Loucy (cell line): ENCODE measurements around the gene IGF2BP2.

Source experiments
- H2AFZ ChIP-seq: fragments of 200-600 bp; sonication (generic); 2 replicates; pipeline ENCODE4 v1.6.0; 2016; ENCODE audit warnings: antibody characterized with exemption, mild to moderate bottlenecking, low read length, moderate library complexity
- H3F3A ChIP-seq: fragments of 200-600 bp; 2 replicates; pipeline ENCODE4 v1.6.0; 2016; ENCODE audit warnings: antibody characterized with exemption, low read depth, mild to moderate bottlenecking
- H3K27me3 ChIP-seq: fragments of 200-600 bp; sonication (generic); 2 replicates; pipeline ENCODE4 v1.6.1; 2014; ENCODE audit warnings: low read length, mild to moderate bottlenecking; ENCODE audit not compliant: insufficient read depth, poor library complexity, severe bottlenecking
- H3K36me3 ChIP-seq: fragments of 200-600 bp; sonication (generic); 2 replicates; pipeline ENCODE4 v1.6.1; 2016; ENCODE audit warnings: low read length; ENCODE audit not compliant: insufficient read depth
- H3K4me1 ChIP-seq: fragments of 200-600 bp; sonication (generic); 2 replicates; pipeline ENCODE4 v1.5.1; 2014; ENCODE audit warnings: low read length, mild to moderate bottlenecking; ENCODE audit not compliant: insufficient read depth, poor library complexity, severe bottlenecking
- H3K4me2 ChIP-seq: fragments of 200-600 bp; sonication (generic); 2 replicates; pipeline ENCODE4 v1.6.0; 2014; ENCODE audit warnings: antibody characterized with exemption, low read length, low read depth, mild to moderate bottlenecking; ENCODE audit not compliant: poor library complexity, severe bottlenecking
- H3K4me3 ChIP-seq: fragments of 200-600 bp; sonication (generic); 2 replicates; pipeline ENCODE4 v1.5.1; 2014; ENCODE audit warnings: low read length, mild to moderate bottlenecking, mixed read lengths; ENCODE audit not compliant: poor library complexity, severe bottlenecking
- H3K79me2 ChIP-seq: fragments of 200-600 bp; sonication (generic); 2 replicates; pipeline ENCODE4 v1.6.1; 2014; ENCODE audit warnings: low read length; ENCODE audit not compliant: insufficient read depth
- H3K9ac ChIP-seq: fragments of 200-600 bp; sonication (generic); 2 replicates; pipeline ENCODE4 v1.6.0; 2014; ENCODE audit warnings: mild to moderate bottlenecking, low read depth, low read length, moderate library complexity; ENCODE audit not compliant: poor library complexity, severe bottlenecking
- H3K9me2 ChIP-seq: fragments of 200-600 bp; sonication (generic); replicated peaks from 2 replicates; pipeline ENCODE4 v1.6.1; 2016; ENCODE audit warnings: low read depth, low read length, mixed read lengths
- H3K9me3 ChIP-seq: fragments of 200-600 bp; sonication (generic); 2 replicates; pipeline ENCODE4 v1.6.1; 2014; ENCODE audit warnings: mild to moderate bottlenecking, antibody characterized with exemption, low read length, low read depth; ENCODE audit not compliant: insufficient read depth
- H4K20me1 ChIP-seq: fragments of 200-600 bp; sonication (generic); 2 replicates; pipeline ENCODE4 v1.6.0; 2014; ENCODE audit warnings: antibody characterized with exemption, low read length, mild to moderate bottlenecking; ENCODE audit not compliant: insufficient read depth, poor library complexity, severe bottlenecking
- CTCF ChIP-seq: fragments of 200-600 bp; sonication (generic); conservative IDR thresholded peaks from 2 replicates; pipeline ENCODE4 v1.5.1; 2014; ENCODE audit warnings: mild to moderate bottlenecking, antibody characterized with exemption, low read length
- EZH2phosphoT487 ChIP-seq: fragments of 200-600 bp; IDR thresholded peaks from 2 replicates; pipeline ENCODE4 v1.6.1; 2018; ENCODE audit warnings: antibody characterized with exemption, mild to moderate bottlenecking, moderate library complexity, borderline replicate concordance

Gene IGF2BP2

GRCh38 chr3:185866995-185867394 lies 42.2 kb upstream of the IGF2BP2 start:
- H3K9me3 ChIP-seq, result no peaks in the 10 kb centered on the region
- no peaks in the 10 kb centered on the region for H4K20me1 ChIP-seq
- no peaks in the 10 kb centered on the region for H3K36me3 ChIP-seq
- no peak for TF ChIP-seq CTCF
- TF ChIP-seq EZH2phosphoT487, result no peak
- no peaks in the 10 kb centered on the region for H3K9me2 ChIP-seq
- H3K9ac ChIP-seq, result no peak overlapping the region
- no peaks in the 10 kb centered on the region for H3K4me1 ChIP-seq
- no peak overlapping the region for H3K4me3 ChIP-seq
- H2AFZ ChIP-seq, result no peak overlapping the region
- H3K27me3 ChIP-seq, result no peaks in the 10 kb centered on the region
- H3F3A ChIP-seq, result no peaks in the 10 kb centered on the region
- no peak overlapping the region for H3K4me2 ChIP-seq
- H3K79me2 ChIP-seq, result no peaks in the 10 kb centered on the region

GRCh38 chr3:185866555-185866954 lies 41.7 kb upstream of the IGF2BP2 start:
- no peaks in the 10 kb centered on the region for H3K9me2 ChIP-seq

DNA sequence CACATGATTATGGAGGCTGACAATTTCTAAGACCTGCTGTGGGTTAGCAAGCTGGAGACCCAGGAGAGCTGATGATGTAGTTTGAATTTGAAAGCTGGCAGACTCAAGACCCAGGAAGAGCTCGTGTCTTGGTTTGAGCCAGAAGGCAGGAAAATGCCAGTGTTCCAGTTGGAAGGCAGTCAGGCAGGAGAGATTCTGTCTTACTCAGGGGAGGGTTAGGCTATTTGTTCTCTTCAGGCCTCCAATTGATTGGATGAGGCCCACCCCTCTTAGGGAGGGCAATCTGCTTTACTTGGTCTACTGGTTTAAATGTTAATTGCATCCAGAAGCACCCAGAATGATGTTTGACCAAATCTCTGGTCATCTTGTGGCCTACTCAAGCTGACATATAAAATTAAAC lies 40.4 kb upstream of the IGF2BP2 start:
- H3K4me2 ChIP-seq, result no peak overlapping the region
- TF ChIP-seq CTCF (no peak), EZH2phosphoT487 (no peak)
- no peaks in the 10 kb centered on the region for H3K79me2 ChIP-seq
- no peak overlapping the region for H3K4me3 ChIP-seq
- no peaks in the 10 kb centered on the region for H3K27me3 ChIP-seq
- H3K36me3 ChIP-seq, result no peaks in the 10 kb centered on the region
- H2AFZ ChIP-seq, result no peak overlapping the region
- no peaks in the 10 kb centered on the region for H3K9me2 ChIP-seq
- H3F3A ChIP-seq, result no peaks in the 10 kb centered on the region
- H4K20me1 ChIP-seq, result no peaks in the 10 kb centered on the region
- no peaks in the 10 kb centered on the region for H3K4me1 ChIP-seq
- H3K9ac ChIP-seq, result no peak overlapping the region
- no peaks in the 10 kb centered on the region for H3K9me3 ChIP-seq

More at GRCh38 chr3:185866555-185866954, 41.7 kb upstream of the IGF2BP2 start:
- Histone ChIP-seq H3K4me2 (no peak overlapping the region), H3K4me1 (no peaks in the 10 kb centered on the region), H3K4me3 (no peak overlapping the region), H3K9me3 (no peaks in the 10 kb centered on the region), H3K36me3 (no peaks in the 10 kb centered on the region), H3K9ac (no peak overlapping the region), H3F3A (no peaks in the 10 kb centered on the region), H4K20me1 (no peaks in the 10 kb centered on the region), H3K27me3 (no peaks in the 10 kb centered on the region), H2AFZ (no peak overlapping the region), H3K79me2 (no peaks in the 10 kb centered on the region)
- no peak for TF ChIP-seq CTCF
- TF ChIP-seq EZH2phosphoT487, result no peak
